NB4 (cell line): ENCODE measurements around the gene RHBDF1.

Experiments
- DNase-seq: peaks from one replicate; pipeline ENCODE4 v3.0.0; 2010; ENCODE audit warnings: low read depth
- H3K4me3 ChIP-seq: one replicate; pipeline ENCODE4 v1.5.1; 2011; ENCODE audit warnings: mild to moderate bottlenecking, low read depth, low read length, moderate library complexity
- MYC ChIP-seq: IDR thresholded peaks from 2 replicates; pipeline ENCODE4 v1.6.1; 2011; ENCODE audit warnings: low read depth, low read length
- POLR2A ChIP-seq: IDR thresholded peaks from 2 replicates; pipeline ENCODE4 v1.6.1; 2011; ENCODE audit warnings: mild to moderate bottlenecking; ENCODE audit not compliant: insufficient read length; ENCODE audit errors: extremely low read depth
- TF ChIP-seq, protein P1 (sequence below): IDR thresholded peaks from 2 replicates; pipeline ENCODE4 v1.6.1; 2011; ENCODE audit warnings: low read depth, low read length
- TF ChIP-seq, protein P2 (sequence below): IDR thresholded peaks from one replicate; pipeline ENCODE4 v1.5.1; 2012; ENCODE audit warnings: low read depth, low read length

The RHBDF1 gene

DNA sequence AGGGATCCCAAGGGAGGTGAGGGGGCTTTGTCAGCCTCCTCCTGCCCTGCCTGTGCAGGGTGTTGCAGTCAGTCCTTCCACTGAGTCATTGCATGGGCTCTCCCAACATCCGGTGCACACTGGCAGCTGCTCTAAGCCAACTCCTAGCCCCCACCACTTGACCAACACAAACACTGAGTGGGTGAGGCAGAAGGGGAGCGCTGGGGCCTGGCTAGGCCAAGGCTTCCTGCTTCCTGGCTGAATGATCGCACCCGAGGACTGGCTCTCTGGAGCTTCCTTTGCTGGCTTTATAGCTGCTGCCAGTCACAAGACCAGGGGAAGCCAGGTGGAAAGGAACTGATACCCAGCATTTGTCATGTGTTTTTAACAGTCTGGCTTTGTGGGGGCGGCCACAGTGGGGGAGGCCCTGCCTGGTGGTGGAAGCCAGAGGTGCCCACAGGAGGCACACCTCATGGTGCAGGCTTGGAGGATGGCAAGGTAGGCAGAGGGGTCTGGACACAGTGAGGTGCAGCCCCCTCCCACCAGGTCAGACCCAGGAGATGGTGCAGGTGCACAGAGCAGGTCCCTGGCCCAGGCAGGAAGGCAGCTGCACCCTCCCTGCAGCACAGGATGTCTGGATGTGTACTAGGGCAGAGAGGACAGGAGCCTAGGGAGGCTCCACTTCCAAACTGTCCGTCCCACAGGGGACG is 12.4 kb upstream of the RHBDF1 start:
- DNase-seq: peak; percentile 96
- no peak overlapping the region for H3K4me3 ChIP-seq

DNA sequence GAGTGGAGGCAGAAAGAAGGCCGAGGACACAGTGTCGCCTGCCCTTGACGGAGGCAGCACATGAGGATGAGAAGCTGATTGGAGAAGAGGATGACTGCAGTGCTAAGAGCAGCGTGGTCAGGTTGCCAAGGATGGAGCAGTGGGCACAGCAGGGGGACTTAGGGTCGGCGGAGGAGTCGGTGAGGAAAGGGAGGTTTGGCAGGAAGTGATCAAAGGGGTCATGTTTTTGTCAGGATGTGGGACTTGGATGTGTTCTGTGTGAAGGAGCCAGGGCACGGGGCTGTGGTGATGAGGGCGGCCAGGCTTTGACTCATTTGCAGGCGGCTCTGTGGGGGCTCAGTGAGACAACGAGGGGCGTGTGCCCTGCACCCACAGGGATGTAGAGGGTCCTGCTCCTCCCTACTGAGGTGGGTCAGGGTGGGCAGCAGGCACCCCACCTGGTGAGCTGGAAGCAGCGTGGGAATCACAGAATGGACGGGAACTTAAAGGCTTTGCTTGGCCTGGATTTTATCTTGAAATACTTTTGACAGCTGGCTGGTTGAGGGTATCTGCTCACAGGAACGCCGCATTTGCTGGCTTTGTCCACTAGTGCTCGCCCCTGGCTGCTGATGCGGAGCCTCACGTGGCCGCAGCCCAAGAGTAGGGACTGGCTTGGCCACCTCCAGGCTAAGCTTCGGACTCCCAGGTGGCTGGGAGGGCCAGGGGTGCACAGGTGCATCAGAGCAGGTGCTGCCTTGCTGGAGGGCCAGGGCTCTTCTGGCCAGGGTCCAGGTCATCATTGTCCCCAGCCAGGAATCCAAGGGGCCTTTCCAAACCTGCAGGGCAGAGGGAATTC is 11.6 kb upstream of the RHBDF1 start:
- peak; percentile 80 for DNase-seq
- H3K4me3 ChIP-seq: no peak overlapping the region
- TF ChIP-seq MYC (no peak), POLR2A (no peak)
- TF ChIP-seq, protein P1, sequence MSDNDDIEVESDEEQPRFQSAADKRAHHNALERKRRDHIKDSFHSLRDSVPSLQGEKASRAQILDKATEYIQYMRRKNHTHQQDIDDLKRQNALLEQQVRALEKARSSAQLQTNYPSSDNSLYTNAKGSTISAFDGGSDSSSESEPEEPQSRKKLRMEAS: no peak
- TF ChIP-seq, protein P2, sequence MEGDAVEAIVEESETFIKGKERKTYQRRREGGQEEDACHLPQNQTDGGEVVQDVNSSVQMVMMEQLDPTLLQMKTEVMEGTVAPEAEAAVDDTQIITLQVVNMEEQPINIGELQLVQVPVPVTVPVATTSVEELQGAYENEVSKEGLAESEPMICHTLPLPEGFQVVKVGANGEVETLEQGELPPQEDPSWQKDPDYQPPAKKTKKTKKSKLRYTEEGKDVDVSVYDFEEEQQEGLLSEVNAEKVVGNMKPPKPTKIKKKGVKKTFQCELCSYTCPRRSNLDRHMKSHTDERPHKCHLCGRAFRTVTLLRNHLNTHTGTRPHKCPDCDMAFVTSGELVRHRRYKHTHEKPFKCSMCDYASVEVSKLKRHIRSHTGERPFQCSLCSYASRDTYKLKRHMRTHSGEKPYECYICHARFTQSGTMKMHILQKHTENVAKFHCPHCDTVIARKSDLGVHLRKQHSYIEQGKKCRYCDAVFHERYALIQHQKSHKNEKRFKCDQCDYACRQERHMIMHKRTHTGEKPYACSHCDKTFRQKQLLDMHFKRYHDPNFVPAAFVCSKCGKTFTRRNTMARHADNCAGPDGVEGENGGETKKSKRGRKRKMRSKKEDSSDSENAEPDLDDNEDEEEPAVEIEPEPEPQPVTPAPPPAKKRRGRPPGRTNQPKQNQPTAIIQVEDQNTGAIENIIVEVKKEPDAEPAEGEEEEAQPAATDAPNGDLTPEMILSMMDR: no peak

More for the DNA sequence above, 12.4 kb upstream of the RHBDF1 start:
- TF ChIP-seq, protein P2: no peak
- peak; percentile 76 for TF ChIP-seq MYC
- TF ChIP-seq, protein P1: peak; percentile 59
- TF ChIP-seq POLR2A: no peak

DNA sequence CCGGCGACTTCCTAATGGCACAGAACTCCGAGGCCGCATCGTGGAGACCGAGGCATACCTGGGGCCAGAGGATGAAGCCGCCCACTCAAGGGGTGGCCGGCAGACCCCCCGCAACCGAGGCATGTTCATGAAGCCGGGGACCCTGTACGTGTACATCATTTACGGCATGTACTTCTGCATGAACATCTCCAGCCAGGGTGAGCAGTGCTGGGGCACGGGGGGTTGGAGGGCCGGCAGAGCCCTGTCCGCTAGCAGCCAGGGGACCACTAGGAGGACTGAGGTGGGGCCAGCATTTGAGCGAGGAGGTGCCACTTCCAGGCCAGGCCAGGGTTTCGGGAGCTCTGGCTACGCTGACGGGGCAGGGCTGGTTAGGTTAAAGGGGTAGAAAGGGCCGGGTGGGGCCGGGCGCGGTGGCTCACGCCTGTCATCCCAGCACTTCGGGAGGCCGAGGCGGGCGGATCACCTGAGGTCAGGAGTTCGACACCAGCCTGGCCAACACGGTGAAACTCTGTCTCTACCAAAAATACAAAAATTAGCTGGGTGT is 10.7 kb upstream of the RHBDF1 start:
- H3K4me3 ChIP-seq: no peak overlapping the region
- TF ChIP-seq MYC (no peak), POLR2A (no peak)
- TF ChIP-seq, protein P1: no peak
- TF ChIP-seq, protein P2: no peak
- DNase-seq: no peak

DNA sequence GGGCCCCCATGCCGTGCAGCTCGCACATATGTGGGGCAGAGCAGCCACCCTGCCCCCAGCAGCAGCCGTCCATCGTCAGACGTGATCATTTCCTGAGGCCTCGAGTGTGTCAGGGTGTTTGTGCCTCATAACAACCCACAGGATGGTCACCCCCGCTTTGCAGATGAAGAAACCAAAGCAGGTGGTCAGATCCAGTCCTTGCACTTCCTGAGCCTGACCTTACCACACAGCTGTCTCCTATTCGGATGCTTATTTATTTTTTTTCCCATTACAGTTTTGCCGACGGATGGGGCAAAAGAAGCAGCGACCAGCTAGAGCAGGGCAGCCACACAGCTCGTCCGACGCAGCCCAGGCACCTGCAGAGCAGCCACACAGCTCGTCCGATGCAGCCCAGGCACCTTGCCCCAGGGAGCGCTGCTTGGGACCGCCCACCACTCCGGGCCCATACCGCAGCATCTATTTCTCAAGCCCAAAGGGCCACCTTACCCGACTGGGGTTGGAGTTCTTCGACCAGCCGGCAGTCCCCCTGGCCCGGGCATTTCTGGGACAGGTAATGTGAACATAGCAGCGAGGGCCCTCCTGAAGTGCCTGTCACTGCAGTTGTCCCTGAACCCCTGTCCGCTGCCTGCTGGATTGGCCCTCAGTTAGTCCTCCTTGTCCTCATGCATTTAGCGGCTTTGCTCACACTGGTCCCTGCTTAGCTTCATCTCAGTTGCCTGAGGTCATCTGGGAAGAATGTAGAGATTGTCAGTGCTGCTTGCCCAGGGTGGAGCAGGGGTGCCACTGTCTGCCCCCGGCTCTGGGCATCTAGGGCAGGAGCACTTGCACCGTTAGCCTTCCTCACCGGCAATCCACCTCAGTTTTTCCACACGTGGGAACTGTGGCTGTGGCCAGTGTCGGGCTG is 7.0 kb upstream of the RHBDF1 start:
- peak overlapping the region; percentile 64 for H3K4me3 ChIP-seq
- TF ChIP-seq POLR2A (no peak), MYC (no peak)
- TF ChIP-seq, protein P2: no peak
- TF ChIP-seq, protein P1: no peak
- peak; percentile 68 for DNase-seq

DNA sequence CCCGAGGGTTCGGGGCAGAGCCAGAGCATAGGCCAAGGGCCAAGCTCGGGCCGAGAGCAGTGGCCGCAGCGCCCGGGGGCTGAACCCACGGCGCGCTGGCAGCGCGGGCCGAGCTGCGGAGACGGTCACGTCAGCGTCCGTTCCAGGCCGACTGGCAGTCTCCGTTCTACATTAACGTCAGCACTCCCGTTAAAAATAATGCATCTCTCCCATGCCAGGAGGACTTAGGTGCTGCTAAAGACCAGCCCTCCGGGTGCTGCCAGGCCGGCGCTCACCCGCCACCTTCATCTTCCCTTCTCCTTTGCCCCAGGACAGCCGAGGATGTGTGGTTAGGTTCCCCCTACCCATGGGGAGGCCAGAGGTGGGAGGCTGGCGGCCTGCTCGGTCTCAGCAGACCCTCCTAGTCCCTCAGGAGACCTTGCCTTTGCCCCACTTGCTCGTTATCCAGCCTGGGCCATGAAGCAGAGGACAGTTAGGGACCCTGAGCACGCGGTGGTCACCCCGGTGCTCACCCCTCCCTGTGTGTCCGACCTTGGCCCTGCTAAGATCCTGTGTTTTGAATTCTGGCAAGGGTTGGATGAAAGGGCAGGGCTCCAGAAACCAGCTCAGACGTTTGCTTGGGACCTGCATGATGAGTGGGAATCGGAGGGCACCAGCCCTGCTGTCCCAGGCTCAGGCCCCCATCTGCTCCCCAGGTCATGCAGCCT is 6.2 kb upstream of the RHBDF1 start:
- TF ChIP-seq MYC (no peak), POLR2A (no peak)
- TF ChIP-seq, protein P2: no peak
- TF ChIP-seq, protein P1: no peak
- H3K4me3 ChIP-seq: peak overlapping the region; percentile 64
- DNase-seq: peak; percentile 32
